Activated T-helper 1 cell treated with anti-CD3 and anti-CD28 coated beads, Interleukin-2, amount 50 U/mL, for 16 hours (primary cell): ENCODE data around the gene SLC13A4.
"Not testable (repeated sequence)": the region's sequence is repeated elsewhere in the genome, so short reads cannot be mapped to it uniquely, and the experiment has no call there.

ENCODE experiments used
- DNase-seq, 2 donors: peaks; one replicate each; pipeline ENCODE4 v3.0.0-alpha.2; 2020; ENCODE audit warnings: low read depth in 1 of 2, low spot score in 1 of 2

The SLC13A4 gene

GRCh38 chr7:135666846-135667245, 61.1 kb downstream of the SLC13A4 start:
- DNase-seq, result no peak

GRCh38 chr7:135666156-135666555, 61.8 kb downstream of the SLC13A4 start:
- no peak for DNase-seq

GRCh38 chr7:135665042-135665441, 62.9 kb downstream of the SLC13A4 start:
- no peak for DNase-seq

- DNase-seq, result no peak
Observed at GRCh38 chr7:135664046-135664589, 63.9 kb downstream of the SLC13A4 start.

- DNase-seq, result peak; percentile 93 to 95
Observed at GRCh38 chr7:135662373-135663114, 65.4 kb downstream of the SLC13A4 start, which contains the start of gene STMP1. Gene STMP1, plus strand, starts transcription at chr7:135662514.

- no peak for DNase-seq
Observed at GRCh38 chr7:135662123-135662372, 65.9 kb downstream of the SLC13A4 start.

GRCh38 chr7:135661311-135662122, 66.5 kb downstream of the SLC13A4 start:
- DNase-seq, result no peak

- no peak for DNase-seq
Observed at GRCh38 chr7:135659159-135659846, 68.7 kb downstream of the SLC13A4 start.

GRCh38 chr7:135658564-135658963, 69.4 kb downstream of the SLC13A4 start:
- DNase-seq, result no peak

GRCh38 chr7:135653340-135654080, 74.5 kb downstream of the SLC13A4 start:
- no peak for DNase-seq

GRCh38 chr7:135650831-135651573, 77.0 kb downstream of the SLC13A4 start:
- DNase-seq, result no peak

- DNase-seq, result no peak
Observed at GRCh38 chr7:135648235-135648634, 79.8 kb downstream of the SLC13A4 start.

- DNase-seq, result no peak
Observed at GRCh38 chr7:135647755-135648154, 80.2 kb downstream of the SLC13A4 start.

- DNase-seq, result no peak
Observed at GRCh38 chr7:135645296-135645904, 82.6 kb downstream of the SLC13A4 start.

- no peak for DNase-seq
Observed at GRCh38 chr7:135644729-135645128, 83.3 kb downstream of the SLC13A4 start.

- DNase-seq, result no peak
Observed at GRCh38 chr7:135644154-135644553, 83.8 kb downstream of the SLC13A4 start.

GRCh38 chr7:135639690-135640089, 88.3 kb downstream of the SLC13A4 start:
- DNase-seq, result not testable (repeated sequence)

GRCh38 chr7:135634191-135634878, 93.7 kb downstream of the SLC13A4 start:
- DNase-seq, result no peak
